A549 (cell line): ENCODE data around the gene PID1.

ENCODE experiments used
- BHLHE40 ChIP-seq: IDR thresholded peaks from 2 replicates; pipeline ENCODE4 v1.6.1; 2012; ENCODE audit warnings: low read depth, low read length, inconsistent platforms
- CHD4 ChIP-seq: fragments of 200-600 bp; sonication (generic); IDR thresholded peaks from 2 replicates; pipeline ENCODE4 v1.6.1; 2016; ENCODE audit warnings: antibody characterized with exemption, mild to moderate bottlenecking, borderline replicate concordance
- CTCF ChIP-seq: fragments of >200 bp; sonication (Bioruptor Twin); formaldehyde crosslinking; IDR thresholded peaks from 3 replicates; pipeline ENCODE4 v1.5.1; 2016
- E2F6 ChIP-seq: IDR thresholded peaks from 2 replicates; pipeline ENCODE4 v1.6.1; 2012; ENCODE audit warnings: low read depth, borderline replicate concordance
- GATA3 ChIP-seq: IDR thresholded peaks from 2 replicates; pipeline ENCODE4 v1.6.1; 2012; ENCODE audit warnings: borderline replicate concordance
- HDAC2 ChIP-seq: fragments of 200-600 bp; sonication (generic); IDR thresholded peaks from 2 replicates; pipeline ENCODE4 v1.6.1; 2016
- JUN ChIP-seq, 2 experiments: fragments of >200 bp; sonication (Bioruptor Twin); formaldehyde crosslinking; IDR thresholded peaks; 2 replicates in 1 of 2; 3 replicates in 1 of 2; pipeline ENCODE4 v1.6.1; 2016 to 2017
- POLR2A ChIP-seq: IDR thresholded peaks from 2 replicates; pipeline ENCODE4 v1.6.1; 2012; ENCODE audit warnings: mild to moderate bottlenecking, low read length

- TF ChIP-seq POLR2A, result no peak
- TF ChIP-seq CTCF, result no peak
- no peak for TF ChIP-seq JUN (IDR thresholded peaks at IDR 0.05)
- no peak for TF ChIP-seq E2F6
- no peak for TF ChIP-seq GATA3
- no peak for TF ChIP-seq HDAC2
- TF ChIP-seq BHLHE40, result no peak
- TF ChIP-seq CHD4, result no peak
Observed at GRCh38 chr2:229048134-229048533, 223.0 kb downstream of the PID1 start.
